Measurements from ENCODE around the gene TST. TPM values are rescaled to one million over a fixed set of nuclear protein-coding genes. Genes with fewer than 3 reads are reported as not detected.

Gene TST
- total and polyA plus RNA-seq, 9 of the 15 experiments (the other 6 are each of a cell fraction or from before 2014, with no cell fraction given), result 1.4 to 26.9 (median 12.4) TPM

GRCh38 chr22:37018815-37019308 lies 385 bp downstream of the TST start (continued):
- TF ChIP-seq ZNF277 (CRISPR knock-in tag; IDR thresholded peaks at IDR 0.05; ENCODE audit: borderline replicate concordance) (no peak), ZZZ3 (IDR thresholded peaks at IDR 0.05) (no peak), NR1H2 (CRISPR knock-in tag; IDR thresholded peaks at IDR 0.05) (no peak), MTF1 (CRISPR knock-in tag; IDR thresholded peaks at IDR 0.05; ENCODE audit: borderline replicate concordance) (no peak)

- H4K20me1 ChIP-seq (replicated peaks; ENCODE audit: control insufficient read depth, insufficient read depth, low read length), result peaks cover 6% of the 10 kb centered on the region
- 83% methylated on average over 25 of the region's 45 CpGs for WGBS (ENCODE audit: insufficient coverage, low coverage, missing lambda C conversion rate)
- 0 out of 2 replicates have a peak, but pooled peaks have one; percentile 40 for TF ChIP-seq ETV5 (CRISPR knock-in tag; IDR thresholded peaks at IDR 0.05; ENCODE audit: low read depth)
- TF ChIP-seq GATAD2A (IDR thresholded peaks at IDR 0.05), result no peak
- peak; percentile 18; the same call in 1 of the 2 replicates for TF ChIP-seq TFAP4 (CRISPR knock-in tag; IDR thresholded peaks at IDR 0.05; ENCODE audit: borderline replicate concordance)
- TF ChIP-seq ZSCAN29 (IDR thresholded peaks at IDR 0.05), result no peak
- peaks cover 29 to 47% of the 10 kb centered on the region in 2 experiments; a peak in 4 of 5 replicates for H3K4me1 ChIP-seq (replicated peaks in 1 of 2; ENCODE audit: control insufficient read depth in 2 of 2, insufficient read depth in 2 of 2, low read length in 2 of 2)
- no TSS peak for BruUV-seq (replicated peaks)
- no peaks in the 10 kb centered on the region for H3K27me3 ChIP-seq (ENCODE audit: control insufficient read depth in 2 of 2, insufficient read depth in 2 of 2, low read length in 2 of 2)
- DNase-seq (ENCODE audit: extremely low read depth in 1 of 4, low spot score in 3 of 4) (no peak), ATAC-seq (no peak), FAIRE-seq (no peak)
- in situ Hi-C loops (cut with MboI) (no loop called here), intact Hi-C loops (cut with micrococcal nuclease) (no loop called here)
- peak overlapping the region; percentile 83 to 95 for H3K9ac ChIP-seq (ENCODE audit: insufficient read depth in 1 of 2, low read depth in 2 of 2, low read length in 2 of 2)
- ChIA-PET POLR2A (interaction anchor here (0.6 to 1.3 kb wide), 6 partner anchors 9 to 75 kb away, joined by 3 to 6 read pairs (median 3); no protein-coding TSS in a partner anchor), CTCF (ENCODE audit: low intra/inter-chr PET ratio) (no interaction called here)
- no peaks in the 10 kb centered on the region for H3K9me3 ChIP-seq (replicated peaks; ENCODE audit: control insufficient read depth, insufficient read depth, low read depth, low read length)
- peaks cover 28% of the 10 kb centered on the region; the same call in 2 of the 3 replicates for H3K36me3 ChIP-seq (ENCODE audit: control insufficient read depth, insufficient read depth, low read length)
- H3K27ac ChIP-seq (ENCODE audit: extremely low read depth, low read depth, low read length), result peak overlapping the region; percentile 87
- H2AFZ ChIP-seq (ENCODE audit: low read depth, low read length), result no peak overlapping the region
- peak overlapping the region; percentile 76 for H3K4me2 ChIP-seq (ENCODE audit: insufficient read depth, low read length)
- H3K4me3 ChIP-seq, result peak overlapping the region; percentile 90
- peaks cover 52% of the 10 kb centered on the region for H3K79me2 ChIP-seq (ENCODE audit: control insufficient read depth, insufficient read depth, low read length)
- H3K9me1 ChIP-seq (ENCODE audit: control insufficient read depth, insufficient read depth, low read length), result peaks cover 2% of the 10 kb centered on the region
These were observed 997 bp downstream of the TST start for GRCh38 chr22:37018086-37018814.

Measured in K562 (cell line).